MM.1S (cell line): Measurements from ENCODE around the gene MPP4.

Experiments used
- CTCF ChIP-seq: fragments of 300-600 bp; sonication (generic); IDR thresholded peaks from 2 replicates; pipeline ENCODE4 v1.5.1; 2016; ENCODE audit warnings: antibody characterized with exemption, low read length, mixed read lengths
- EZH2 ChIP-seq: fragments of 300-600 bp; sonication (generic); optimal IDR thresholded peaks from 2 replicates; pipeline ENCODE3; 2017; ENCODE audit warnings: low read depth, mild to moderate bottlenecking, antibody characterized with exemption, low read length, mixed read lengths
- EZH2phosphoT487 ChIP-seq: fragments of 300-600 bp; sonication (generic); IDR thresholded peaks from 2 replicates; pipeline ENCODE4 v1.6.1; 2018; ENCODE audit warnings: antibody characterized with exemption, low read length

GRCh38 chr2:201647431-201647830, 51.0 kb downstream of the MPP4 start:
- no peak for TF ChIP-seq CTCF
- no peak for TF ChIP-seq EZH2
- no peak for TF ChIP-seq EZH2phosphoT487
